ENCODE measurements around the gene RNF213. TPM values are rescaled to one million over a fixed set of nuclear protein-coding genes. Genes with fewer than 3 reads are reported as not detected.
A peak's percentile ranks its signal among the peaks of the same experiment; 100 is the strongest.

The RNF213 gene
- polyA plus RNA-seq, 1 of the 3 experiments (the other 2 are of a cell fraction): 57.5 TPM

DNA sequence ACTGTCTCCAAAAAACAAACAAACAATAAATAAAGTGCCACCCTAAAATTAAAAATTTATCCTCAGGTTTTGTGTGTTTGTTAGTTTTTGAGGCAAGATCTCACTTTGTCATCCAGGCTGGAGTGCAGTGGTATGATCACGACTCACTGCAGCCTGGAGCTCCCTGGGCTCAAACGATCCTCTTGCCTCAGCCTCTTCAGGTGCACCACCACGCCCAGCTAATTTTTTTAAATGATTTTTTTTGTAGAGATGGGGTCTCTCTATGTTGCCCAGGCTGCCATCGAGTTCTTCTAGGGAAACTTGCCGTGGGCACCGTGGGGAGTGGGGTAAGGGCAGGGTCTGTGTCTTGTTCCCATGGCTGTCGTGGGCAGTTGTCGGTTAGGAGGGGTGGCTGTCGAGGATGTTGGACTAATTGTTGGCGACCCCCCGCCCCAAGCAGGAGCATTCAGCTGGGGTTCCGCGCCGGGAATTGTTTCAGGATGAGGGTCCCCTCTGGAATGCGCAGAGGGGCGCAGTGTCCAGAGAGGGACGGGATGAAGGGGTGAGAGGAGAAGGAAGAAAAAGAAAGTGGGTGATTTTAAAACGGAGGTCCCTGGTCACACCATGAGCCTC is 1.1 kb upstream of the RNF213 start:
- Histone ChIP-seq H3K27me3 (ENCODE audit: insufficient read depth) (no peaks in the 10 kb centered on the region), H3K4me3 (ENCODE audit: low read depth in 2 of 2, low read length in 1 of 2) (peak overlapping the region; percentile 54 to 60), H4K20me1 (ENCODE audit: insufficient read depth) (no peaks in the 10 kb centered on the region), H3K4me2 (peak overlapping the region; percentile 76), H2AFZ (ENCODE audit: low read depth) (peak overlapping the region; percentile 17; the same call in 1 of the 2 replicates), H3F3A (replicated peaks; ENCODE audit: insufficient read depth) (peaks cover 41% of the 10 kb centered on the region), H3K9ac (peak overlapping the region; percentile 64), H3K9me2 (no peaks in the 10 kb centered on the region), H3K4me1 (ENCODE audit: control insufficient read depth in 1 of 2, insufficient read depth in 2 of 2, low read depth in 1 of 2, low read length in 1 of 2) (peaks cover 24 to 44% of the 10 kb centered on the region in 2 experiments; a peak in 3 of 4 replicates), H3K9me3 (no peaks in the 10 kb centered on the region), H3K79me2 (ENCODE audit: insufficient read depth) (peaks cover 32% of the 10 kb centered on the region), H3K36me3 (replicated peaks in 1 of 2; ENCODE audit: control insufficient read depth in 1 of 2, insufficient read depth in 2 of 2, low read length in 1 of 2) (peaks cover 0 to 10% of the 10 kb centered on the region in 2 experiments), H3K27ac (ENCODE audit: low read depth in 2 of 2, low read length in 1 of 2) (peak overlapping the region; percentile 71 to 79)
- 73% methylated on average over 18 of the region's 18 CpGs for WGBS (ENCODE audit: low lambda C conversion rate)
- POLR2A ChIA-PET: no interaction called here
- no peak for TF ChIP-seq TEAD4 (IDR thresholded peaks at IDR 0.05; ENCODE audit: borderline replicate concordance, insufficient read depth)
- TF ChIP-seq SMC3 (IDR thresholded peaks at IDR 0.05; ENCODE audit: low read depth, low read length): no peak
- TF ChIP-seq RAD21 (IDR thresholded peaks at IDR 0.05; ENCODE audit: low read length): no peak
- TF ChIP-seq YY1 (IDR thresholded peaks at IDR 0.05; ENCODE audit: low read depth): no peak
- no peak for TF ChIP-seq SIN3A (IDR thresholded peaks at IDR 0.05; ENCODE audit: borderline replicate concordance, low read depth, low read length)
- no peak for TF ChIP-seq NRF1 (IDR thresholded peaks at IDR 0.05; ENCODE audit: low read depth, low read length)
- TF ChIP-seq RFX5 (IDR thresholded peaks at IDR 0.05; ENCODE audit: low read length): no peak
- TF ChIP-seq, protein P1, sequence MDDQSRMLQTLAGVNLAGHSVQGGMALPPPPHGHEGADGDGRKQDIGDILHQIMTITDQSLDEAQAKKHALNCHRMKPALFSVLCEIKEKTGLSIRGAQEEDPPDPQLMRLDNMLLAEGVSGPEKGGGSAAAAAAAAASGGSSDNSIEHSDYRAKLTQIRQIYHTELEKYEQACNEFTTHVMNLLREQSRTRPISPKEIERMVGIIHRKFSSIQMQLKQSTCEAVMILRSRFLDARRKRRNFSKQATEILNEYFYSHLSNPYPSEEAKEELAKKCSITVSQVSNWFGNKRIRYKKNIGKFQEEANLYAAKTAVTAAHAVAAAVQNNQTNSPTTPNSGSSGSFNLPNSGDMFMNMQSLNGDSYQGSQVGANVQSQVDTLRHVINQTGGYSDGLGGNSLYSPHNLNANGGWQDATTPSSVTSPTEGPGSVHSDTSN (IDR thresholded peaks at IDR 0.05): no peak
- DNase-seq: no peak
- CTCF ChIA-PET: interaction anchor here (0.5 to 1.0 kb wide), 2 partner anchors 158 to 177 kb away, joined by 3 to 4 read pairs; partner anchors contain the start of gene GAA

DNA sequence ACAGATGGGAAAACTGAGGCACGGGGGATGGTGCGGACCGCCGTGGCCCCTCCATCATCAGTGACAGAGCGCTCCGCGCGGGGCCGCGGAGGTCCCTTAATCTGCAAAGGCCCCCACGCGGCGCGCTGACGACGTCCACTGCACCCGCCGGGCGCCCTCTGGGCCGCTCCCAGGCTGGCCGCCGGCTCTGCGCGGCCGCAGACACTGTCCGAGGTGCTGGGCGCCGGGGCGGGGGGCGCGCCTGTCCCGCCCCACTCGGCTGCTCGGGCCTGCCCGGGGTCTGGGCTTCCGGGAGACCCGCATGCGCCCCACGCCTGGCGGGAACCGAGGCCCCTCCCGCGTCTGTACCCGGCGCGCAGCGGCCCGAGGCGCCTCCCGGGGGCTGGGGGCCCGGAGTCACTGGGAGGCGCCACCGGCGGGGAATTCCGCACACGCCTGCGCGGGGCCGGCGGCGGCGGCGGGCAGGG is 550 bp upstream of the RNF213 start:
- no peaks in the 10 kb centered on the region for H3K9me3 ChIP-seq
- ChIA-PET POLR2A (interaction anchor here (1.0 kb wide), 1 partner anchor 8 kb away, joined by 3 read pairs; no protein-coding TSS in a partner anchor), CTCF (interaction anchor here (1.0 kb wide), 1 partner anchor 177 kb away, joined by 4 read pairs; no protein-coding TSS in a partner anchor)
- 4% methylated on average over 15 of the region's 63 CpGs for WGBS (ENCODE audit: low lambda C conversion rate)
- H2AFZ ChIP-seq (ENCODE audit: low read depth): peak overlapping the region; percentile 17; the same call in 1 of the 2 replicates
- H3F3A ChIP-seq (replicated peaks; ENCODE audit: insufficient read depth): peaks cover 37% of the 10 kb centered on the region
- no peaks in the 10 kb centered on the region for H4K20me1 ChIP-seq (ENCODE audit: insufficient read depth)
- peak overlapping the region; percentile 54 to 60 for H3K4me3 ChIP-seq (ENCODE audit: low read depth in 2 of 2, low read length in 1 of 2)
- peaks cover 0 to 10% of the 10 kb centered on the region in 2 experiments for H3K36me3 ChIP-seq (replicated peaks in 1 of 2; ENCODE audit: control insufficient read depth in 1 of 2, insufficient read depth in 2 of 2, low read length in 1 of 2)
- DNase-seq: peak; percentile 99
- peak overlapping the region; percentile 71 to 79 for H3K27ac ChIP-seq (ENCODE audit: low read depth in 2 of 2, low read length in 1 of 2)
- H3K79me2 ChIP-seq (ENCODE audit: insufficient read depth): peaks cover 35% of the 10 kb centered on the region
- peaks cover 24 to 38% of the 10 kb centered on the region in 2 experiments; a peak in 3 of 4 replicates for H3K4me1 ChIP-seq (ENCODE audit: control insufficient read depth in 1 of 2, insufficient read depth in 2 of 2, low read depth in 1 of 2, low read length in 1 of 2)
- peak overlapping the region; percentile 64 for H3K9ac ChIP-seq
- H3K4me2 ChIP-seq: peak overlapping the region; percentile 76
- no peaks in the 10 kb centered on the region for H3K27me3 ChIP-seq (ENCODE audit: insufficient read depth)
- H3K9me2 ChIP-seq: no peaks in the 10 kb centered on the region
- TF ChIP-seq, protein P2, sequence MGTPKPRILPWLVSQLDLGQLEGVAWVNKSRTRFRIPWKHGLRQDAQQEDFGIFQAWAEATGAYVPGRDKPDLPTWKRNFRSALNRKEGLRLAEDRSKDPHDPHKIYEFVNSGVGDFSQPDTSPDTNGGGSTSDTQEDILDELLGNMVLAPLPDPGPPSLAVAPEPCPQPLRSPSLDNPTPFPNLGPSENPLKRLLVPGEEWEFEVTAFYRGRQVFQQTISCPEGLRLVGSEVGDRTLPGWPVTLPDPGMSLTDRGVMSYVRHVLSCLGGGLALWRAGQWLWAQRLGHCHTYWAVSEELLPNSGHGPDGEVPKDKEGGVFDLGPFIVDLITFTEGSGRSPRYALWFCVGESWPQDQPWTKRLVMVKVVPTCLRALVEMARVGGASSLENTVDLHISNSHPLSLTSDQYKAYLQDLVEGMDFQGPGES (IDR thresholded peaks at IDR 0.05; ENCODE audit: low read depth, low read length): no peak
- peak; percentile 44 for TF ChIP-seq POLR2AphosphoS5 (IDR thresholded peaks at IDR 0.05; ENCODE audit: low read depth, low read length)
- no peak for TF ChIP-seq RCOR1 (IDR thresholded peaks at IDR 0.05; ENCODE audit: low read length)
- TF ChIP-seq JUND (IDR thresholded peaks at IDR 0.05): no peak
- TF ChIP-seq EZH2phosphoT487 (IDR thresholded peaks at IDR 0.05; ENCODE audit: borderline replicate concordance, low read depth): no peak
- TF ChIP-seq, protein P3, sequence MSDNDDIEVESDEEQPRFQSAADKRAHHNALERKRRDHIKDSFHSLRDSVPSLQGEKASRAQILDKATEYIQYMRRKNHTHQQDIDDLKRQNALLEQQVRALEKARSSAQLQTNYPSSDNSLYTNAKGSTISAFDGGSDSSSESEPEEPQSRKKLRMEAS (IDR thresholded peaks at IDR 0.05; ENCODE audit: low read depth): 0 out of 2 replicates have a peak, but pooled peaks have one; percentile 52
- 0 out of 2 replicates have a peak, but pooled peaks have one; percentile 1 for TF ChIP-seq RAD21 (IDR thresholded peaks at IDR 0.05; ENCODE audit: low read length)
- TF ChIP-seq YY1 (IDR thresholded peaks at IDR 0.05; ENCODE audit: low read depth): no peak
- TF ChIP-seq NFIC (IDR thresholded peaks at IDR 0.05; ENCODE audit: borderline replicate concordance): no peak
- TF ChIP-seq, protein P4, sequence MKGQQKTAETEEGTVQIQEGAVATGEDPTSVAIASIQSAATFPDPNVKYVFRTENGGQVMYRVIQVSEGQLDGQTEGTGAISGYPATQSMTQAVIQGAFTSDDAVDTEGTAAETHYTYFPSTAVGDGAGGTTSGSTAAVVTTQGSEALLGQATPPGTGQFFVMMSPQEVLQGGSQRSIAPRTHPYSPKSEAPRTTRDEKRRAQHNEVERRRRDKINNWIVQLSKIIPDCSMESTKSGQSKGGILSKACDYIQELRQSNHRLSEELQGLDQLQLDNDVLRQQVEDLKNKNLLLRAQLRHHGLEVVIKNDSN (IDR thresholded peaks at IDR 0.05; ENCODE audit: borderline replicate concordance, low read depth): no peak
- TF ChIP-seq, protein P5, sequence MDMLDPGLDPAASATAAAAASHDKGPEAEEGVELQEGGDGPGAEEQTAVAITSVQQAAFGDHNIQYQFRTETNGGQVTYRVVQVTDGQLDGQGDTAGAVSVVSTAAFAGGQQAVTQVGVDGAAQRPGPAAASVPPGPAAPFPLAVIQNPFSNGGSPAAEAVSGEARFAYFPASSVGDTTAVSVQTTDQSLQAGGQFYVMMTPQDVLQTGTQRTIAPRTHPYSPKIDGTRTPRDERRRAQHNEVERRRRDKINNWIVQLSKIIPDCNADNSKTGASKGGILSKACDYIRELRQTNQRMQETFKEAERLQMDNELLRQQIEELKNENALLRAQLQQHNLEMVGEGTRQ (IDR thresholded peaks at IDR 0.05; ENCODE audit: borderline replicate concordance, low read depth, low read length): no peak
- no peak; the same call in 1 of the 2 replicates for TF ChIP-seq ELF1 (IDR thresholded peaks at IDR 0.05)
- no peak for TF ChIP-seq GABPA (IDR thresholded peaks at IDR 0.05; ENCODE audit: low read depth)
- no peak for TF ChIP-seq GATA2 (CRISPR knock-in tag; IDR thresholded peaks at IDR 0.05)

Measured in SK-N-SH (cell line).